BLaER1 (cell line): ENCODE results near the gene NOTUM.
A peak's percentile ranks its signal among the peaks of the same experiment; 100 is the strongest.

Experiments used
- H3K27ac ChIP-seq: shearing (Covaris generic); formaldehyde crosslinking; 2 replicates; pipeline ENCODE4 v1.8.1; 2022
- H3K27me3 ChIP-seq: shearing (Covaris generic); formaldehyde crosslinking; 2 replicates; pipeline ENCODE4 v1.8.1; 2022
- H3K36me3 ChIP-seq: shearing (Covaris generic); formaldehyde crosslinking; 2 replicates; pipeline ENCODE4 v1.8.1; 2022
- H3K4me1 ChIP-seq: shearing (Covaris generic); formaldehyde crosslinking; 2 replicates; pipeline ENCODE4 v1.8.1; 2022
- H3K4me2 ChIP-seq: shearing (Covaris generic); formaldehyde crosslinking; 2 replicates; pipeline ENCODE4 v1.8.1; 2022
- H3K4me3 ChIP-seq: shearing (Covaris generic); formaldehyde crosslinking; 2 replicates; pipeline ENCODE4 v1.8.1; 2022
- H3K9ac ChIP-seq: shearing (Covaris generic); formaldehyde crosslinking; 2 replicates; pipeline ENCODE4 v1.8.1; 2022
- H3K9me3 ChIP-seq: shearing (Covaris generic); formaldehyde crosslinking; 2 replicates; pipeline ENCODE4 v1.8.1; 2022
- H4K20me1 ChIP-seq: shearing (Covaris generic); formaldehyde crosslinking; 2 replicates; pipeline ENCODE4 v1.8.1; 2022
- Cebpa-rat ChIP-seq: shearing (Covaris generic); IDR thresholded peaks from 2 replicates; pipeline ENCODE4 v1.8.1; 2022

Gene NOTUM

DNA sequence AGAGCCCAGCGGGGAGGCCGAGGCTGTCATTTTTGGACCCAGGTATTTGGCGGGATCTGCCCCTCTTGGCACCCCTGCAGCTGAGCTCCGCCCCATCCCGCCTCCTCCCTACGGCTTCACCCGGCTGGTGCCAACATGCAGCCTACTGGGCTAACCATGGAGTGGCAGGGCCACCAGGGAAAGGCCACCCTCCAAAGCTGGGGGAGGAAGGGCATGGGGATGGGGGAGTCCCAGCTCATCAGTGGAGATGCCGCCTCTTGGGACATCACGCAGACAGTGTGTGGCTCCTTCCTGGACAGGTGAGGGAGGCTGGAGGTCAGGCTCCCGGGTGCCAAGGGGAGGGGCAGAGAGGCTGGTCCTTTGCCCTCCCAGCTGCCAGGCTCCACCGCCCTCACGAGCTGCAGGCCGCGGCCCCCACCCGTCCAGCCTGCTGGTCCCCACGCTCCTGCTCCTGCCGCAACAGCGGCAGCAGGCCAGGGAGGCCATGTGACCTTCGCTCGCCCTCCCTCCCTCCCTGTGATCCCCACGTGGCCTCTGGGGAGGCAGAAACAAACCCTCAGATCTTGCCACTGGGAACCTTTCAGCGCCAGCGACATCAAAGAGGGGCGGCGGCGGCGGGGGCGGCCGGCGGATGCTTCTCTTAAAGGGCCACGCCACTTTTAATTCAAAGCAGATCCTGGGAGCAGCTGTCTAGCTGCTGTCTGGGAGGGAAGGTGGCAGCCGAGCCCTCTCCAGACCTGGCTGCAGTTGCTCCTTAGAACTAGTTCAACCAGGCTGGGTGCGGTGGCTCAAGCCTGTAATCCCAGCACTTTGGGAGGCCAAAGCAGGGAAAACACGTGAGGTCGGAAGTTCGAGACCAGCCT lies 6.8 kb upstream of the NOTUM start:
- peaks cover 45% of the 10 kb centered on the region for H3K4me1 ChIP-seq
- no peak for TF ChIP-seq Cebpa-rat
- peaks cover 4% of the 10 kb centered on the region; the same call in 1 of the 2 replicates for H4K20me1 ChIP-seq
- peak overlapping the region; percentile 82 for H3K27ac ChIP-seq
- peaks cover 47% of the 10 kb centered on the region for H3K27me3 ChIP-seq
- peaks cover 3% of the 10 kb centered on the region; the same call in 1 of the 2 replicates for H3K9me3 ChIP-seq
- H3K4me2 ChIP-seq: peak overlapping the region; percentile 100
- peak overlapping the region; percentile 59 for H3K4me3 ChIP-seq
- peak overlapping the region; percentile 65 for H3K9ac ChIP-seq
- no peaks in the 10 kb centered on the region for H3K36me3 ChIP-seq

DNA sequence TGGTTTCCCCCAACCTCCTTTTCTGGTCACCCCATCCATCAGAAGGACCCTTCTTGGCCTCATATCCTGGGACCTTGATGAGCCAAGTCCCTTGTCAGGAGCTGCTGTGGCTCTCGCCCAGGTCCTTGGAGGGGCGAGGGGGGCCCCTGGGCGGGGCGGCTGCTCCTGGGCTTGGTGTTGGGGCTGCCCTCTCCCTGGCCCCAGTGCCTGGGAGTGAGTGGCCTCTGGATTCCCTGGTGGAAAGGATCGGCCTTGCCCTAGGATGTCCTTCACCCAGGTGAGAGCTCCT lies 6.2 kb upstream of the NOTUM start:
- Histone ChIP-seq H3K4me1 (peaks cover 45% of the 10 kb centered on the region), H3K9me3 (no peaks in the 10 kb centered on the region), H3K4me2 (peak overlapping the region; percentile 100), H3K36me3 (no peaks in the 10 kb centered on the region), H3K9ac (peak overlapping the region; percentile 65), H3K27ac (peak overlapping the region; percentile 82), H4K20me1 (peaks cover 9% of the 10 kb centered on the region), H3K4me3 (peak overlapping the region; percentile 59), H3K27me3 (peaks cover 53% of the 10 kb centered on the region)
- TF ChIP-seq Cebpa-rat: no peak

DNA sequence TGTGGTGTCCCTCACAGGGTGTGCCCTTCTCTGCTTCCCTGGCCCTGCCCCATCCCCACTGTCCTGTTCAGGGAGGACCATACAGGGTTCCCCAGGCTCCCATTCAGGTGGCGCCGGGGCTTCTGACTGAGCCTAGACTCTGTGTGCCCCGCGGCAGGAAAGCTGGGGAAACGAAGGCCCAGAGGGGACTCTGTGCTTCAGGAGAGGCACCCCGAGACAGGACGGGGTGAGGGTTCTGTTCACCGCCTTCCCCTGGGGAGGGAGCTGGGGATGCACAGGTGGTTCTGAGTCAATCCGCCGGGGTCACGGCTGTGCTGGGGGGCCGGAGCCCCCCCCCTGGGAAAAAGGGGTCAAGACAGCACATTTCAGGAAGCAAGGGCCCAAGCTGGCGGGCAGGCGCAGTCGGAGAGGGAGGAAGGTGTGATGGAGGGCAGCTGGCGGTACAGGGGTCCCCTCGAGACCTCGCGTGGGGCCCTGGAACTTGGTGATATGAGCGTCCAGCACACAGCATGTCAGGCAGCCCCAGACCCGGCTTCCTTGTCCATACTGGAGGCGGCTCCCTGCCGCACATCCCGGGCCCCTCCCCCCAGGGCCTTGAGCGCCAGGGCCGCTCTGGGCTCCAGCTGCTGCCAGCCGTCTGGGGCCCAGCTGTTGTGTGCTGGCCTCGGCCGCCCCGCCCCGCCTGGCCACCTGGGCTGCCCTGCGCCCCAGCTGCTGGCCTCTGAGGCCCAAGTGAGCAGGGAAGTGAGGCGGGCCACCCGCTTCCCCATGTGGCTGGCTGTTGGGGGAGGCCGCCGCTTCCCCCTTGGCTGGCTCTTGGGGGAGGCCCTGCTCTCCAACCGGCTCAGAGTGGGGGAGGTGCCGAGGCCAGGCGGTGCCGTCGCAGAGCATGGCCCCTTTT lies 5.6 kb upstream of the NOTUM start:
- Histone ChIP-seq H4K20me1 (peaks cover 15% of the 10 kb centered on the region), H3K4me1 (peaks cover 45% of the 10 kb centered on the region), H3K9me3 (no peaks in the 10 kb centered on the region), H3K27ac (peak overlapping the region; percentile 82), H3K27me3 (peaks cover 59% of the 10 kb centered on the region), H3K4me2 (peak overlapping the region; percentile 100), H3K36me3 (no peaks in the 10 kb centered on the region), H3K4me3 (peak overlapping the region; percentile 59), H3K9ac (peak overlapping the region; percentile 65)
- no peak for TF ChIP-seq Cebpa-rat

DNA sequence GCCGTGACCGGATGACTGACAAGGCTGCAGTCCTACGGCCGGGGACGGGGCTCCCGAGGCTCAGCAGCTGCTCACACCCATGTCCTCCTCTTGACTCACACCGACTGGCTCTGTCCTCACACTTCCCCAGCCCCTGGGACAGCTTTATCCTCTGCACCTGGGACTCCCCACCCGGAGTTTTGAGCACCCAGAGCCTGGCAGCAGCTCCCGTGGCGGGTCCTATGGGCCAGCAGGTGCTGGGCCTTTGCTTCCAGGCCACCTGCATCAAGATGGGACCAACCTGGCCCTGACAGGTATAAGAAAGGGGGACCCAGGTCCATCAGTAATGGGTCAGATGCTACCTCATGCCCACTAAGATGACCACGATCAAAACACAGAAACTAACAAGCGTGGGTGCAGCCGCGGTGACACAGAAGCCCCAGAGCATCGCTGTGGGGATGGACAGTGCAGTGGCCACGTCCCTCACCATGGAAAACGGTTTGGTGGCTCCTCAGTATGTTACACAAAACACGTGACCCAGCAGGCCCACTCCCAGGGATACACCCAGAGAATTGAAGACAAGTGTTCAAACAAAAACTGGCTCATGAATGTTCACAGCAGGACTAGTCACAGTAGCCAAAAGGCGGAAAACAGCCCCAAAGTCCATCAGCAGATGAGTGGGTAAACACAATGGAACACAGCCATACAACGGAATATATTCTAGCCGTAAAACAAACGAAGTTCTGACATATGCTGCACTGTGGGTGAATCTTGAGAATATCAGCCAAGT lies 3.3 kb upstream of the NOTUM start:
- H4K20me1 ChIP-seq: peaks cover 29% of the 10 kb centered on the region
- H3K36me3 ChIP-seq: no peaks in the 10 kb centered on the region
- H3K4me3 ChIP-seq: no peak overlapping the region
- H3K9ac ChIP-seq: no peak overlapping the region
- no peaks in the 10 kb centered on the region for H3K9me3 ChIP-seq
- H3K27ac ChIP-seq: no peak overlapping the region
- peaks cover 58% of the 10 kb centered on the region for H3K4me1 ChIP-seq
- H3K4me2 ChIP-seq: no peak overlapping the region
- H3K27me3 ChIP-seq: peaks cover 82% of the 10 kb centered on the region
- TF ChIP-seq Cebpa-rat: no peak

DNA sequence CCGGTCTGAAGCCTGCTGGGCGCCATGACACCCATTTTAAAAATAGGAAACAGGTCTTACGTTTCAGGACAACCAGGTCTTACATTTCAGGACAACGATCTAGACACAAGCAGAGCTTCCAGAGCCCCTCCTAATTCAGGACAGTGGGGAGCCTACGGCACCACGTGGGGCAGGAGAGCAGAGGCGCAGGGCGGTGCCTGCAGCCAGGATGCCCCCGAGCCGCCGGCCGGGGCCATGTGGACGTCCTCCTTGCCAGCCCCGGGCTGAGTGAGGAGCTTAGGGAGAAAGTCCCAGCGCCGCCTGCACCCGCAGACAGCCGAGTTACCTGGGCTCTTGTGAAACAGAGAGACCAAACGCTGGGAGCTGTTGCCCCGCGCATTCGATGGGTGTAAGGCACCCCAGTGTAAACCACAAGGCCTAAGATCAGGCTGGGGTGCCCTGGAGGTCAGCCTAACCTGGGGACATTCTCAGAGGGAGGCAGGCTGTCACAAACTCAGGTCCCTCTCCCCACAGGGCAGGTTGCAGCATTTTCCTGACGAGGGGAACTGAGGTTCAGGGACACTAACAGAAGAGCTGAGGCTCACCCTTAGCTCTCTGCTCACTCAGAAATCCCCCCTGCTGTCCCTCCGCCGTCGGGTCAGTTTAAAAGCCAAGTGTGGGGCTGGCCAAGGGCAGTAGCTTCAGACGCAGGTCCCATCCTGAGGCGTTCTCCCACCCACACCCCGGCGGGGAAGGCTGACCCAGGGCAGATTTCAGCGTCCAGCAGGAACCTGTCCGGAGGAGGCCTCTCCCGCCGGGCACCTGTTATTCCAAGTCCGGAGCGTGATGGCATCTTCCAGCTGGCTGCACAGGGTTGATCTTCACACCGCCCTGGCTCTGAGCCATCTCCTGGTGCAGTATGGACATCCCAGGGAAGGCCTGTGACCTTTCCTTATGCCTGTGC lies 1.8 kb upstream of the NOTUM start:
- Histone ChIP-seq H3K4me2 (no peak overlapping the region), H3K27ac (no peak overlapping the region), H3K9ac (no peak overlapping the region), H3K4me3 (no peak overlapping the region), H3K36me3 (no peaks in the 10 kb centered on the region), H3K4me1 (peaks cover 48% of the 10 kb centered on the region), H3K27me3 (peaks cover 97% of the 10 kb centered on the region), H3K9me3 (no peaks in the 10 kb centered on the region), H4K20me1 (peaks cover 29% of the 10 kb centered on the region)
- no peak for TF ChIP-seq Cebpa-rat

DNA sequence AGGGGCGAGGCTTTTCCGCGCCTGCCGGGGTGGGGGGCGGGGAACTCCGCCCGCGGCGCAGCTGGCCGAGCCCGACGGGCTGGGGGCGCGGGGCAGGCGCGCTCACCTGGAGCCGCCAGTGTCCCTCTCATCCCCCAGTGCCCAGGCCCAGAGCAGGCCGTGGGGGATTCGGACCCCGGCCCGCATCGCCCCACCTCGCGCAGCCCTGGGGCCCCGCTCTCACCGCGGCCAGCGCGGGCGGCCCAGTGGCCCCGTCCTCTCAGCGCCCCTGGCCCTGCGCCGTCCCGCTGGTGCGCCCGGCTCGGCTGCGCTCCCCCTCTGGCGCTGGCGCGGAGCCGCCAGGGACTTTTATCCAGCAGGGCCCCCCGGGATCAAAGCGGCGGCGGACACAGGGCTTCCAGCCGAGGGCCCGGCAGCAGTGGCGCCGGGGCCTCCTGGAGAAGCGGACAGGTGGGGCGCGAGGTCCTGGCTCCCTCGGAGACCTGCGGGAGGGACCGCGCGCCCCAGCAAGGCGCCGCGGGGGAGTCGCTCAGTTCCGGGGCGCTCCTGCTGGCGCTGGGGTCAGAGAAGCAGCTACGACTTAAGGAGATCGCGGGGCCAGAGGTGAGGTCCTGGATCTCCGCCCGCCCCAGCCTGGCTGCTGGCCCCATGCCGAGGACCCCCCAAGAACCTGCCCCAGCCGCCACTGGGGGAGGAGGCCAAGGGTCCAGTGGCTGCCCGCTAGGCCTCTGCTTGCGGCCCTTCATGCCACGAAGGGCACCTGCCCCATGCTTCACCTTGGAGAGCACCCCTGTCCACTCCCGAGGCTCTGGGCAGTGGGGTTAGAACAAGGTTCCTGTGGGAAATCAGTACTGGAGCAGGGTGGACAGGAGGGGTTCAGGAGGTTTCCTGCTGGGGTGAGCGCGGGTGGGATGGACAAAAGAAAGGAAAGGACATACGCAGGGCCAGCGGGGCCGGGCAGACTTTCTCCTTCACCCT lies 823 bp upstream of the NOTUM start:
- Histone ChIP-seq H3K36me3 (no peaks in the 10 kb centered on the region), H3K4me2 (peak overlapping the region; percentile 97), H3K4me1 (peaks cover 38% of the 10 kb centered on the region), H3K27ac (no peak overlapping the region), H3K27me3 (peaks cover 100% of the 10 kb centered on the region), H3K9me3 (no peaks in the 10 kb centered on the region), H4K20me1 (peaks cover 29% of the 10 kb centered on the region), H3K9ac (no peak overlapping the region), H3K4me3 (peak overlapping the region; percentile 65)
- TF ChIP-seq Cebpa-rat: no peak

DNA sequence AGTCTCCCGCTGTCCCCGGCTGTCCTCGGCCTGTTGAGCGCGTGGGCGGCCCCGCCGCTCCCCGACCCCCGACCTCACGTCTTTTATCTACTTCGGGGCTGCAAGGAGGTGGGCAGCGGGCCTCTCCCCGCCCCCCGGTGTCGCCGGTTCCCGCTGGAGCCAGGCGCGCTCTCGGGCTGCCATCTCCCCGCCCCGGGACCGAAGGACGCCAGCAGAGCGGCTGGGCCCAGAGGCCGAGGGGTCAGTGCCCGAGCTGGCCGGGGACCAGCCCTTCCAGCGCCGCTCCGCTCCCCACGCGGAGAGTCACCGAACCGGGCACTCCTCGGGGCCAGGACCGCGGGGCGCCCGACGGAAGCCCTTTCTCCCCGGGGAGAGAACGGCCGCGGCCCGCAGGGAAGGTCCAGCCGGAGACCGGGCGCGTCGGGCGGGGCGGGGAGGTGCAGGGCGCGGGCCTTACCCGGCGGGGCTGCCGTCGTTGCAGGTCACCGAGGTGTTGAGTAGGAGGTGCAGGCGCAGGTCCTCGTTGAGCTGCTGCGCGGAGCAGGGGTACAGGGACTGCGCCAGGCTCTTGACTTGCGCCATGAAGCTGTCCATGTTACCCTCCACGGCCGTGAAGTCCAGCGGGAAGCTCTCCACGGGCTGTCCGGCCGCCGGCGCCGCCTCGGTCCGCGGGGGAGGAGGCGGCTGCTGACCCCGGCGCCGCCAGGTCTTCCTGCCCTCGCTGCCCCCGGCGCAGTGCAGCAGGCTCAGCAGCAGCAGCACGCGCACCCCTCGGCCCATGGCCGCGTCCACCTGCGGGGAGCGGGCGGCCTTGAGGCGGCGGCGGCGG lies 643 bp downstream of the NOTUM start:
- Histone ChIP-seq H3K4me2 (peak overlapping the region; percentile 97), H4K20me1 (peaks cover 29% of the 10 kb centered on the region), H3K36me3 (no peaks in the 10 kb centered on the region), H3K4me1 (peaks cover 24% of the 10 kb centered on the region), H3K9me3 (no peaks in the 10 kb centered on the region), H3K4me3 (peak overlapping the region; percentile 65), H3K9ac (no peak overlapping the region), H3K27me3 (peaks cover 89% of the 10 kb centered on the region), H3K27ac (no peak overlapping the region)
- TF ChIP-seq Cebpa-rat: no peak
